ENCODE results near the gene EXOC1. TPM values are rescaled to one million over a fixed set of nuclear protein-coding genes. Genes with fewer than 3 reads are reported as not detected.

The EXOC1 gene
- total and polyA plus RNA-seq, 4 experiments from 2014 or later, result 9.4 to 50.7 (median 31.4) TPM

DNA sequence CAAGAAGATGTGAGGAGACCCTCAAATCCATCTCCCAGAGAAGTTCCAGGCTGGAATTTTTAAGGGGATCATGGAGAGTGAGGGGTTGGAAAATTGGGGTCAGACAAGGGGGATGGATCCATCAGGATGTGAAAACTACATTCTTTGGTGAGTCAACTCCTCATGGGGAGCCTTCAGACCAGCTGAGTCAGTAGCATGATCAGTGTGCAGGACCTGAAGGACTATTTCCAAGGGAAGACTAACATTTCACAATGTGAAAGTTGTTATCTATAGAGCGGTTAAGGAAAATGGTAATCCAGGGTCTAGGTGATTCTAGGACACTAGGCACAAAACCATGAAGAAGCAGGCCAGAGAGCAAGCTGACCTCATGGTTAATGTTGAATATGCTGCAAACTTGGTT, 56.7 kb downstream of the EXOC1 start:
- intact Hi-C loops (cut with micrococcal nuclease), result no loop called here
- no peak overlapping the region for H3K4me3 ChIP-seq (ENCODE audit: low read length in 2 of 2)
- CTCF ChIA-PET (ENCODE audit: partially characterized antibody), result no interaction called here
- H3K9me3 ChIP-seq (ENCODE audit: control insufficient read depth in 1 of 2, low read length in 2 of 2), result no peaks in the 10 kb centered on the region
- Mint-ChIP-seq H3K36me3 (peaks cover 4% of the 10 kb centered on the region in 2 donors), H3K27ac (no peak overlapping the region), H3K27me3 (no peaks in the 10 kb centered on the region), H3K4me3 (no peak overlapping the region), H3K4me1 (peaks cover 12 to 25% (median 19%) of the 10 kb centered on the region in 4 donors), H3K9me3 (no peaks in the 10 kb centered on the region)
- no peaks in the 10 kb centered on the region for H3K27me3 ChIP-seq (ENCODE audit: insufficient read depth, low read length)
- POLR2A ChIA-PET (ENCODE audit: partially characterized antibody), result no interaction called here
- DNase-seq, result no peak
- peaks cover 8% of the 10 kb centered on the region for H3K4me1 ChIP-seq (ENCODE audit: insufficient read depth, low read length)
- no peak overlapping the region for H3K27ac ChIP-seq (ENCODE audit: low read depth, low read length)
- no peaks in the 10 kb centered on the region for H3K36me3 ChIP-seq (ENCODE audit: insufficient read depth, low read length)

DNA sequence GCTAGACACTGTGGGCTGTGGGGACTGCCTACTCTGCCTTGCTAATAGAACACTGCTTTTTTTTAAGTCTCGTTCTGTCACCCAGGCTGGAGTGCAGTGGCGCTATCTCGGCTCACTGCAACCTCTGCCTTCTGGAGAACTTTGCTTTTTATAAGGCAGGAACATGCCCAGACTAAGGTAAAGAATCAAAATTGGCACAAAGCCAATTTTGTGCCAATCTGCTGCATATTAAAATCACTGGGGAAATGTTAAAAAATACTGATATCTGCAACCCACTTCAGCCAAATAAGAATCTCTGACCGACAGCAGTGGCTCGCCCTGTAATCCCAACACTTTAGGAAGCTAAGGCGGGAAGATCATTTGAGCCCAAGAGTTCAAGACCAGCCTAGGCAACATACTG, 58.8 kb downstream of the EXOC1 start:
- H3K27me3 ChIP-seq (ENCODE audit: insufficient read depth, low read length), result no peaks in the 10 kb centered on the region
- H3K4me1 Mint-ChIP-seq, result peaks cover 3 to 6% (median 5%) of the 10 kb centered on the region in 4 donors
- ChIA-PET CTCF (ENCODE audit: partially characterized antibody) (no interaction called here), POLR2A (ENCODE audit: partially characterized antibody) (no interaction called here)
- intact Hi-C loops (cut with micrococcal nuclease), result no loop called here
- H3K4me1 ChIP-seq (ENCODE audit: insufficient read depth, low read length), result peaks cover 2% of the 10 kb centered on the region
- no peaks in the 10 kb centered on the region for H3K9me3 ChIP-seq (ENCODE audit: control insufficient read depth in 1 of 2, low read length in 2 of 2)
- peaks cover 0 to 5% of the 10 kb centered on the region in 2 donors for H3K36me3 Mint-ChIP-seq
- H3K27me3 Mint-ChIP-seq, result no peaks in the 10 kb centered on the region
- no peak overlapping the region for H3K27ac ChIP-seq (ENCODE audit: low read depth, low read length)
- H3K4me3 Mint-ChIP-seq, result no peak overlapping the region
- no peaks in the 10 kb centered on the region for H3K36me3 ChIP-seq (ENCODE audit: insufficient read depth, low read length)
- H3K27ac Mint-ChIP-seq, result no peak overlapping the region
- DNase-seq, result no peak
- H3K9me3 Mint-ChIP-seq, result no peaks in the 10 kb centered on the region
- H3K4me3 ChIP-seq (ENCODE audit: low read length in 2 of 2), result no peak overlapping the region

DNA sequence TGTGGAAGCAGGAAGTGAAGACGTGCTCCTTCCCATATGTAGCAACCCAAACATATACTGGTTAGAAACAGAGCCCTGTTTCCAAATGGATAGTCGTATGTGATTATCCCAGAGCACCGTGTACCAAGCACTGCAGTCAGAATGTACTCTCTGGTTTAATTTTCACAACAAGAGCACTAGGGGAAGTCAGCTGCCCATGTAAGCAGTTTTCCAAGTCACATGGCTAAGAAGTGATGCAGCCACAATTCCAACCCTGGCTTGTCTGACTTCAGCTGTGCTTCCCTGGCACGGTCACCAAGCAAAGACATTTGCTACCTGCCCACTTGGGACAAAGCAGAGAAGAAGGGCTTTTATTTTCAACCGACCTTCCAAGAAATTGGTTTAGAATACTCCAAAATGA, 67.1 kb downstream of the EXOC1 start:
- Histone ChIP-seq H3K27me3 (ENCODE audit: insufficient read depth, low read length) (no peaks in the 10 kb centered on the region), H3K4me1 (ENCODE audit: insufficient read depth, low read length) (no peaks in the 10 kb centered on the region), H3K36me3 (ENCODE audit: insufficient read depth, low read length) (no peaks in the 10 kb centered on the region), H3K9me3 (ENCODE audit: control insufficient read depth in 1 of 2, low read length in 2 of 2) (no peaks in the 10 kb centered on the region), H3K27ac (ENCODE audit: low read depth, low read length) (no peak overlapping the region), H3K4me3 (ENCODE audit: low read length in 2 of 2) (no peak overlapping the region)
- CTCF ChIA-PET (ENCODE audit: partially characterized antibody), result interaction anchor here (1.8 kb wide), 1 partner anchor 28 kb away, joined by 3 read pairs; the partner anchor contains the start of gene CEP135
- peak overlapping the region in 2 of 7 donors; percentile 22 to 35 for H3K27ac Mint-ChIP-seq
- DNase-seq, result no peak
- no peaks in the 10 kb centered on the region for H3K4me1 Mint-ChIP-seq
- peaks cover 0 to 4% (median 0%) of the 10 kb centered on the region in 8 donors for H3K9me3 Mint-ChIP-seq
- intact Hi-C loops (cut with micrococcal nuclease), result no loop called here
- no peaks in the 10 kb centered on the region for H3K27me3 Mint-ChIP-seq
- POLR2A ChIA-PET (ENCODE audit: partially characterized antibody), result interaction anchor here (0.6 to 2.0 kb wide), 2 partner anchors 28 to 1295 kb away, joined by 3 to 4 read pairs; partner anchors contain the start of gene CEP135
- no peak overlapping the region for H3K4me3 Mint-ChIP-seq
- peaks cover 1 to 5% of the 10 kb centered on the region in 2 donors for H3K36me3 Mint-ChIP-seq

DNA sequence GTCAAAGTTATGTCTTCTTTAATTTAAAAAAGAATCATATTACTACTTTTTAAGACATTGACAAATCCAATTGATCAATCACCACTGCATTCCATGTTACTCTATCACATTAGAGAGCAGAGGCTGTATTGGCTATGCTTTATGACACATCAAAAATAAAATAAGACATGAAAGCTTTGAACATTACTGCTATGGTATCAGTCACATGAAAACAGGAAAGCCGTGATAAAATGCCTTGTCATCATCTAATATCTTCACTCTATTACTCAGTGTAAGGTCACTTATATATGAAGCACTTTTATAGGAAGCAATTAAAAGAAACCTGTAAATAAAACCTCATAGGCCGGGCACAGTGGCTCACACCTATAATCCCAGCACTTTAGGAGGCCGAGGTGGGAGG, 67.6 kb downstream of the EXOC1 start:
- no peak for DNase-seq
- Histone ChIP-seq H3K4me3 (ENCODE audit: low read length in 2 of 2) (no peak overlapping the region), H3K27ac (ENCODE audit: low read depth, low read length) (no peak overlapping the region), H3K36me3 (ENCODE audit: insufficient read depth, low read length) (no peaks in the 10 kb centered on the region), H3K9me3 (ENCODE audit: control insufficient read depth in 1 of 2, low read length in 2 of 2) (no peaks in the 10 kb centered on the region), H3K4me1 (ENCODE audit: insufficient read depth, low read length) (no peaks in the 10 kb centered on the region), H3K27me3 (ENCODE audit: insufficient read depth, low read length) (no peaks in the 10 kb centered on the region)
- peaks cover 1 to 5% of the 10 kb centered on the region in 2 donors for H3K36me3 Mint-ChIP-seq
- POLR2A ChIA-PET (ENCODE audit: partially characterized antibody), result interaction anchor here (2.0 kb wide), 1 partner anchor 27 kb away, joined by 4 read pairs; the partner anchor contains the start of gene CEP135
- H3K4me3 Mint-ChIP-seq, result no peak overlapping the region
- CTCF ChIA-PET (ENCODE audit: partially characterized antibody), result interaction anchor here (1.8 kb wide), 1 partner anchor 27 kb away, joined by 3 read pairs; the partner anchor contains the start of gene CEP135
- no peaks in the 10 kb centered on the region for H3K27me3 Mint-ChIP-seq
- intact Hi-C loops (cut with micrococcal nuclease), result no loop called here
- no peaks in the 10 kb centered on the region for H3K4me1 Mint-ChIP-seq
- peaks cover 0 to 4% (median 0%) of the 10 kb centered on the region in 8 donors for H3K9me3 Mint-ChIP-seq
- H3K27ac Mint-ChIP-seq, result no peak overlapping the region

DNA sequence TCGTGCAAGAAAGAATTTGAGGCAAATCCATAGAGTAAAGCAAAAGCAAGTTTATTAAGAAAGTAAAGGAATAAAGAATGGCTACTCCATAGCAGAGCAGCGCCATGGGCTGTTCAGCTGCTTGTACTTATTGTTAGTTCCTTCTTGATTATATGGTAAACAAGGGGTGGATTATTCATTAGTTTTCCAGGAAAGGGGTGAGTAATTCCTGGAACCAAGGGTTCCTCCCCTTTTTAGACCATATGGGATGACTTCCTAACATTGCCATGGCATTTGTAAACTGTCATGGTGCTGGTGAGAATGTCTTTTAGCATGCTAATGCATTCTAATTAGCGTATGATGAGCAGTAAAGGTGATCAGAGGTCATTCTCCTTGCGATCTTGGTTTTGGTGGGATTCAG, 71.8 kb downstream of the EXOC1 start:
- H3K9me3 ChIP-seq (ENCODE audit: control insufficient read depth in 1 of 2, low read length in 2 of 2), result no peaks in the 10 kb centered on the region
- Mint-ChIP-seq H3K27ac (no peak overlapping the region), H3K4me3 (no peak overlapping the region), H3K27me3 (no peaks in the 10 kb centered on the region), H3K4me1 (no peaks in the 10 kb centered on the region), H3K9me3 (peaks cover 0 to 11% (median 5%) of the 10 kb centered on the region in 8 donors), H3K36me3 (peaks cover 0 to 3% of the 10 kb centered on the region in 2 donors)
- no peaks in the 10 kb centered on the region for H3K4me1 ChIP-seq (ENCODE audit: insufficient read depth, low read length)
- no peak overlapping the region for H3K4me3 ChIP-seq (ENCODE audit: low read length in 2 of 2)
- DNase-seq, result no peak
- intact Hi-C loops (cut with micrococcal nuclease), result no loop called here
- no peaks in the 10 kb centered on the region for H3K27me3 ChIP-seq (ENCODE audit: insufficient read depth, low read length)
- POLR2A ChIA-PET (ENCODE audit: partially characterized antibody), result no interaction called here
- CTCF ChIA-PET (ENCODE audit: partially characterized antibody), result no interaction called here
- H3K27ac ChIP-seq (ENCODE audit: low read depth, low read length), result no peak overlapping the region
- no peaks in the 10 kb centered on the region for H3K36me3 ChIP-seq (ENCODE audit: insufficient read depth, low read length)

DNA sequence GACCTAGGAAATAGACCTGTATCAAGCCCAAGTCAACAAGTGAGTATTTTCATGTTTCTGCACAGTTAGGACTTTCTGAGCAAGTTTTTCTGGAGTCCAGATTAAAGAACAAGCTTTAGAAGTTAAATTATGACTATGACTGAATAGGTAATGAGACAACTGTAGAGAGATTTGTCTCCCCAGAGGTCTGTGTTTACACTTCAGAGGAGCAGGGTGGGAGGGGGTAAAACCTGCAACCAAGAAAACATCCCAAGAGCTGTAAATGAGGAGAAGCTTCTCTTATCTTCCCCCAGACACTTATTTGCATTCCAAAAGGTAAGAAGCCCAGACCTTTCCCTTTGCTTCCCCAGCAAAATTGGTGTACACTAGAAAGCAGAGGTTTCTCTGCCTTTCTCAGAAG, 73.2 kb downstream of the EXOC1 start:
- CTCF ChIA-PET (ENCODE audit: partially characterized antibody), result no interaction called here
- peaks cover 0 to 4% (median 1%) of the 10 kb centered on the region in 4 donors for H3K4me1 Mint-ChIP-seq

DNA sequence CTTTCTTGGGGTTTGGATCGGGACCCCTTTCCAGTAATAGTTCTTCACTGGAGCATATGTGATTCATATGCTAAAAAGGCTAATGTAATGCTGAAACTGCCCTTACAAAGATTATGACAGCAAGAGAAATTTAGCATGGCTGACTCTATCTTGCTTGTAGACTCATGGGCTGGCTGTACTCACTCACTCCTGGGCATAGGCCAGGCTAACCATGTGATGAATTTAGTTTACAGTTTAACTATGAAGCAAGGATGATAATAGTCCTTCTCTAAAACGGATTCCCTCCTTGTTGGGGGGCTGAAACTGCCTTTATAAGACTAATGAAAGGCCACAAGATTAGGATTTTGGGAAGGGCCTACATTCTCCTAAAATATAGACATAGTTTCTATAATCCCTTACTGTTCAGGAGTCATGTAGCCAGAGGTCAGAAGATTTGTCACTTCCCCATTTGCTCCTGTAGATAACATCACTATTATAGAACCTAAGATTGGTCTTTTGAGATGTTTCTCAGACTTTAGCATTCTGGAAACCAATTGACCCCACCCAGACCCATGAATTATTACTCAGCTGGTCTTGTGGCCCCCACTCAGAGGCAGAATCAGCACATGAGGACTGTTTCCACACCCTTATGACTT, 74.5 kb downstream of the EXOC1 start:
- H3K4me3 ChIP-seq (ENCODE audit: low read length in 2 of 2), result no peak overlapping the region
- H3K9me3 Mint-ChIP-seq, result peaks cover 2 to 24% (median 6%) of the 10 kb centered on the region in 8 donors
- H3K27me3 Mint-ChIP-seq, result no peaks in the 10 kb centered on the region

More for the DNA sequence above, 73.2 kb downstream of the EXOC1 start:
- Mint-ChIP-seq H3K27me3 (no peaks in the 10 kb centered on the region), H3K36me3 (peaks cover 4 to 5% of the 10 kb centered on the region in 2 donors), H3K4me3 (peak overlapping the region in 1 of 8 donors; percentile 45), H3K9me3 (peaks cover 2 to 15% (median 6%) of the 10 kb centered on the region in 8 donors), H3K27ac (no peak overlapping the region)
- no peaks in the 10 kb centered on the region for H3K27me3 ChIP-seq (ENCODE audit: insufficient read depth, low read length)
- no peak for DNase-seq
- H3K36me3 ChIP-seq (ENCODE audit: insufficient read depth, low read length), result no peaks in the 10 kb centered on the region
- intact Hi-C loops (cut with micrococcal nuclease), result no loop called here
- no peaks in the 10 kb centered on the region for H3K4me1 ChIP-seq (ENCODE audit: insufficient read depth, low read length)
- no peak overlapping the region for H3K4me3 ChIP-seq (ENCODE audit: low read length in 2 of 2)
- POLR2A ChIA-PET (ENCODE audit: partially characterized antibody), result no interaction called here
- no peak overlapping the region for H3K27ac ChIP-seq (ENCODE audit: low read depth, low read length)
- H3K9me3 ChIP-seq (ENCODE audit: control insufficient read depth in 1 of 2, low read length in 2 of 2), result no peaks in the 10 kb centered on the region

More for the DNA sequence above, 74.5 kb downstream of the EXOC1 start:
- Histone ChIP-seq H3K27me3 (ENCODE audit: insufficient read depth, low read length) (no peaks in the 10 kb centered on the region), H3K9me3 (ENCODE audit: control insufficient read depth in 1 of 2, low read length in 2 of 2) (no peaks in the 10 kb centered on the region), H3K36me3 (ENCODE audit: insufficient read depth, low read length) (no peaks in the 10 kb centered on the region), H3K4me1 (ENCODE audit: insufficient read depth, low read length) (no peaks in the 10 kb centered on the region), H3K27ac (ENCODE audit: low read depth, low read length) (no peak overlapping the region)
- intact Hi-C loops (cut with micrococcal nuclease), result no loop called here
- CTCF ChIA-PET (ENCODE audit: partially characterized antibody), result no interaction called here
- Mint-ChIP-seq H3K27ac (no peak overlapping the region), H3K36me3 (peaks cover 4 to 5% of the 10 kb centered on the region in 2 donors), H3K4me1 (peaks cover 0 to 6% (median 1%) of the 10 kb centered on the region in 4 donors), H3K4me3 (no peak overlapping the region)
- POLR2A ChIA-PET (ENCODE audit: partially characterized antibody), result no interaction called here
- DNase-seq, result no peak
